ENCODE results near the gene MTA3. TPM values are rescaled to one million over a fixed set of nuclear protein-coding genes. Genes with fewer than 3 reads are reported as not detected.

The MTA3 gene
- total RNA-seq, 2 experiments from 2014 or later: 27.0 to 30.9 TPM

GRCh38 chr2:42708179-42708578 is 139.7 kb downstream of the MTA3 start:
- DNase-seq (no peak), ATAC-seq (ENCODE audit: poor library complexity) (no peak)
- TF ChIP-seq CTCF (IDR thresholded peaks at IDR 0.05): no peak
- Histone ChIP-seq H3K4me3 (ENCODE audit: low read length) (no peak overlapping the region), H3K27me3 (ENCODE audit: control insufficient read depth in 1 of 2, insufficient read depth in 2 of 2, low read length in 2 of 2) (no peaks in the 10 kb centered on the region), H3K27ac (ENCODE audit: low read depth in 1 of 2, low read length in 2 of 2) (no peak overlapping the region), H3K36me3 (ENCODE audit: insufficient read depth, low read length) (peaks cover 12% of the 10 kb centered on the region), H3K9me3 (ENCODE audit: control insufficient read depth in 1 of 2, insufficient read depth in 1 of 2, low read length in 2 of 2) (no peaks in the 10 kb centered on the region), H3K4me1 (ENCODE audit: insufficient read depth, low read length) (no peaks in the 10 kb centered on the region)
- Mint-ChIP-seq H3K9me3 (no peaks in the 10 kb centered on the region), H3K36me3 (ENCODE audit: low read depth) (peaks cover 48% of the 10 kb centered on the region), H3K4me3 (no peak overlapping the region), H3K27me3 (no peaks in the 10 kb centered on the region), H3K4me1 (ENCODE audit: low read depth) (no peaks in the 10 kb centered on the region), H3K27ac (no peak overlapping the region)
- POLR2A ChIA-PET: no interaction called here
- intact Hi-C loops (cut with DNase I, micrococcal nuclease): no loop called here
- CTCF ChIA-PET: interaction anchor here (2.2 kb wide), 1 partner anchor 8 kb away, joined by 7 read pairs; no protein-coding TSS in a partner anchor

GRCh38 chr2:42711896-42712295 is 143.5 kb downstream of the MTA3 start:
- no peak for TF ChIP-seq CTCF (IDR thresholded peaks at IDR 0.05)
- H3K27me3 Mint-ChIP-seq: no peaks in the 10 kb centered on the region
- no peaks in the 10 kb centered on the region for H3K9me3 Mint-ChIP-seq
- intact Hi-C loops (cut with DNase I, micrococcal nuclease): no loop called here
- Histone ChIP-seq H3K9me3 (ENCODE audit: control insufficient read depth in 1 of 2, insufficient read depth in 1 of 2, low read length in 2 of 2) (no peaks in the 10 kb centered on the region), H3K27me3 (ENCODE audit: control insufficient read depth in 1 of 2, insufficient read depth in 2 of 2, low read length in 2 of 2) (no peaks in the 10 kb centered on the region), H3K4me1 (ENCODE audit: insufficient read depth, low read length) (no peaks in the 10 kb centered on the region), H3K36me3 (ENCODE audit: insufficient read depth, low read length) (peaks cover 12% of the 10 kb centered on the region), H3K4me3 (ENCODE audit: low read length) (no peak overlapping the region), H3K27ac (ENCODE audit: low read depth in 1 of 2, low read length in 2 of 2) (no peak overlapping the region)
- H3K36me3 Mint-ChIP-seq (ENCODE audit: low read depth): peaks cover 32% of the 10 kb centered on the region
- H3K4me1 Mint-ChIP-seq (ENCODE audit: low read depth): no peaks in the 10 kb centered on the region
- H3K27ac Mint-ChIP-seq: no peak overlapping the region
- ChIA-PET POLR2A (no interaction called here), CTCF (no interaction called here)
- no peak for ATAC-seq (ENCODE audit: poor library complexity)
- no peak overlapping the region for H3K4me3 Mint-ChIP-seq
- DNase-seq: no peak

- Mint-ChIP-seq H3K4me3 (no peak overlapping the region), H3K9me3 (no peaks in the 10 kb centered on the region), H3K27ac (no peak overlapping the region), H3K27me3 (no peaks in the 10 kb centered on the region), H3K36me3 (ENCODE audit: low read depth) (peaks cover 21% of the 10 kb centered on the region), H3K4me1 (ENCODE audit: low read depth) (no peaks in the 10 kb centered on the region)
- Histone ChIP-seq H3K27me3 (ENCODE audit: control insufficient read depth in 1 of 2, insufficient read depth in 2 of 2, low read length in 2 of 2) (no peaks in the 10 kb centered on the region), H3K4me1 (ENCODE audit: insufficient read depth, low read length) (no peaks in the 10 kb centered on the region), H3K36me3 (ENCODE audit: insufficient read depth, low read length) (peaks cover 12% of the 10 kb centered on the region), H3K27ac (ENCODE audit: low read depth in 1 of 2, low read length in 2 of 2) (no peak overlapping the region), H3K4me3 (ENCODE audit: low read length) (no peak overlapping the region), H3K9me3 (ENCODE audit: control insufficient read depth in 1 of 2, insufficient read depth in 1 of 2, low read length in 2 of 2) (no peaks in the 10 kb centered on the region)
- intact Hi-C loops (cut with DNase I, micrococcal nuclease): no loop called here
- ATAC-seq (ENCODE audit: poor library complexity) (no peak), DNase-seq (no peak)
- CTCF ChIA-PET: no interaction called here
- POLR2A ChIA-PET: no interaction called here
- no peak for TF ChIP-seq CTCF (IDR thresholded peaks at IDR 0.05)
Observed at GRCh38 chr2:42712934-42713333, 144.5 kb downstream of the MTA3 start.
